ENCODE data around the gene ZNF101. TPM values are rescaled to one million over a fixed set of nuclear protein-coding genes. Genes with fewer than 3 reads are reported as not detected.
A peak's percentile ranks its signal among the peaks of the same experiment; 100 is the strongest.

ZNF101 gene
- total and polyA plus RNA-seq, 4 donors = 7.4 to 12.4 (median 10.4) TPM

DNA sequence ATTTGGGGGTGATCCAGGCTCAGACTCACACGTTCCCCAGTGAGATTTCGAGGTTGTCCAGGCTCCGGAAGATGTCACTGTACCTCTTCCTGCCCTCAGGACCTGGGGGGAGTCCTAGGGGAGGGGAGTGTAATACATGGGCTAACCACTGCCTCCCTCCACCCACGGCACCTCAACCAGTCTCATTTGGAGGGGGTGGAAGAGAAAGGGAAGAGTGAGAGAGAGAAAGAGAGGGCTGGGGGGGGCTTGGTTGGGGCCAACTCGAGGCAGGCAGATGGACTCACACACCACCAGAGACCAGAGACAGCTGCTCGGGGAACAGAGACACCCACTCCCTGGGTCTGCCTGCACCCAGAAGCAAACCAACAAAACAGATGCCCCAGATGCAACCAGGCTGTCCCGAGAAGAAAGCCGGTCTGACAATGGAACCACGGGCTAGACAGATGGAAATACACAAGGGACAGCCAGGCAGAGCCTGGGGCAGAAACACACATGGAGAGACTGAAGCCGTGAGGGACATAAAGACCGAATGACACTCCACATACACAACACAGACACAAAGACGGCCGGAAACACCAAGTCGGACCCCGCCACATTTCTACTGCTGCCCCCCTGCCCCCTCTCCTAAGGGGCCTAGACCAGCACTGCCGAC is 26.0 kb upstream of the ZNF101 start:
- peak overlapping the region in 1 of 2 donors; percentile 85 for H3K27ac ChIP-seq (ENCODE audit: low read depth in 1 of 2, low read length in 1 of 2)
- H3K4me3 ChIP-seq = peak overlapping the region; percentile 83
- no peaks in the 10 kb centered on the region for H3K27me3 ChIP-seq (ENCODE audit: control insufficient read depth in 3 of 3, insufficient read depth in 3 of 3, low read length in 2 of 3)
- ATAC-seq (ENCODE audit: insufficient read depth, low FRiP score) (peak; percentile 3), DNase-seq (peak in 1 of 3 donors; percentile 41)
- TF ChIP-seq, protein P1, sequence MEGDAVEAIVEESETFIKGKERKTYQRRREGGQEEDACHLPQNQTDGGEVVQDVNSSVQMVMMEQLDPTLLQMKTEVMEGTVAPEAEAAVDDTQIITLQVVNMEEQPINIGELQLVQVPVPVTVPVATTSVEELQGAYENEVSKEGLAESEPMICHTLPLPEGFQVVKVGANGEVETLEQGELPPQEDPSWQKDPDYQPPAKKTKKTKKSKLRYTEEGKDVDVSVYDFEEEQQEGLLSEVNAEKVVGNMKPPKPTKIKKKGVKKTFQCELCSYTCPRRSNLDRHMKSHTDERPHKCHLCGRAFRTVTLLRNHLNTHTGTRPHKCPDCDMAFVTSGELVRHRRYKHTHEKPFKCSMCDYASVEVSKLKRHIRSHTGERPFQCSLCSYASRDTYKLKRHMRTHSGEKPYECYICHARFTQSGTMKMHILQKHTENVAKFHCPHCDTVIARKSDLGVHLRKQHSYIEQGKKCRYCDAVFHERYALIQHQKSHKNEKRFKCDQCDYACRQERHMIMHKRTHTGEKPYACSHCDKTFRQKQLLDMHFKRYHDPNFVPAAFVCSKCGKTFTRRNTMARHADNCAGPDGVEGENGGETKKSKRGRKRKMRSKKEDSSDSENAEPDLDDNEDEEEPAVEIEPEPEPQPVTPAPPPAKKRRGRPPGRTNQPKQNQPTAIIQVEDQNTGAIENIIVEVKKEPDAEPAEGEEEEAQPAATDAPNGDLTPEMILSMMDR (IDR thresholded peaks at IDR 0.05; ENCODE audit: control extremely low read depth, extremely low read depth) = no peak
- H3K9ac ChIP-seq (ENCODE audit: insufficient read depth in 1 of 2, low read length in 2 of 2) = peak overlapping the region; percentile 49 to 62
- H3K36me3 ChIP-seq (ENCODE audit: control insufficient read depth in 4 of 4, insufficient read depth in 4 of 4, low read length in 4 of 4) = peaks cover 6 to 39% (median 16%) of the 10 kb centered on the region in 4 donors
- 11 to 21% methylated on average over 16 of the region's 16 CpGs for WGBS, 2 donors
- H3K9me3 ChIP-seq (ENCODE audit: control insufficient read depth in 4 of 4, insufficient read depth in 3 of 4, low read length in 3 of 4) = no peaks in the 10 kb centered on the region
- peaks cover 0 to 13% (median 0%) of the 10 kb centered on the region in 5 donors for H3K4me1 ChIP-seq (ENCODE audit: control insufficient read depth in 5 of 5, insufficient read depth in 5 of 5, low read length in 5 of 5)

DNA sequence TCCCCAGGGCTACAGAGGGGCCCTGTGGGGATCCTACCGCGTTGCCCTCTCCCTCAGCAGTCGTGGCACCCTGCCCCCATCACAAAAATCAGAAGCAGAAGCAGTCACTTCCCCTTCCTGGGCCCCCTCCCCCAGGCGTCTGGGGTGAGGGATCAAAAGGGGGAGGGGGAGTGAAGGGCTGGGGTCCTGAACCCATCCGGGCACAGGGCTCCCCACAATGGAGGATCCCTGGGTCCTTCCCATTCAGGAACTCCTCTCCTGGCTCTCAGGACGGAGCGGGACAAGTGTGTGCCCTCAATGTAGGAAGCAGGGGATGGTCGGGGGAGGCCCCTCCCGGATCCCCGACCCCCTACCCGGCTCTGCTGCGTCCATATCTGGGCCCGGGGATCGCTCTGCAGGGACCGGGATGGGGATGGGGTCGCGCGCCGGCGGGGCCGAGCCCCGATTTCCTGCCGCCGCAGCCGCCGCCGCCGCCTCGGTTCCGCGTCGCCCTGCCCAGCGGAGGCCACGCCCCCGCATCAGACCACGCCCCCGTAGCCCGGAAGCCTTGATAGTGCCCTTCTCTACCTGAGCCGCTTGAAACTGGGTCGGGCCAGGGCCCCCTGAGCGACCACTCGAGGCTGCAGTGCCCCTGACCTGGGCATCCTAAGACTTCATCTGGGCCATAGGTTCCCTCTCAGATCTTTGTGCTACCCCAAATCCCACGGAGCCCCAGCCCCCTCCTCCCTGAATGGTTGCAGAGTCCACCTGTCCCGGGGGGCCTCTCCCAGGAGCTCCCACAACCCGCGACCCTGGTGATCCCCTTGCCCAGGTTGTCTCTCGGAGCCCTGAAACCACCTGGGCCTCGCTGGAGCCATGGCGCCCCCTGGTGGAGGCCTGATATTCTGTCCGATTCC is 25.2 kb upstream of the ZNF101 start, which contains the start of gene GMIP:
GMIP (minus strand) TSS at position 500 of the 896 bp plus-strand sequence; CDS start at position 372, 128 bp downstream.
- H3K9me3 ChIP-seq (ENCODE audit: control insufficient read depth in 4 of 4, insufficient read depth in 3 of 4, low read length in 3 of 4) = no peaks in the 10 kb centered on the region
- H3K4me3 ChIP-seq = peak within 1 kb of the TSS; percentile 83
- H3K36me3 ChIP-seq (ENCODE audit: control insufficient read depth in 4 of 4, insufficient read depth in 4 of 4, low read length in 4 of 4) = peaks cover 6 to 33% (median 16%) of the 10 kb centered on the region in 4 donors
- peaks cover 0 to 13% (median 0%) of the 10 kb centered on the region in 5 donors for H3K4me1 ChIP-seq (ENCODE audit: control insufficient read depth in 5 of 5, insufficient read depth in 5 of 5, low read length in 5 of 5)
- peak; percentile 69 to 77 (median 76) for DNase-seq
- WGBS, 2 donors = 1% methylated on average over 39 to 50 of the region's 50 CpGs
- TF ChIP-seq, protein P1 (IDR thresholded peaks at IDR 0.05; ENCODE audit: control extremely low read depth, extremely low read depth) = peak; percentile 52
- H3K9ac ChIP-seq (ENCODE audit: insufficient read depth in 1 of 2, low read length in 2 of 2) = peak within 1 kb of the TSS; percentile 49 to 62
- no peaks in the 10 kb centered on the region for H3K27me3 ChIP-seq (ENCODE audit: control insufficient read depth in 3 of 3, insufficient read depth in 3 of 3, low read length in 2 of 3)
- ATAC-seq (ENCODE audit: insufficient read depth, low FRiP score) = peak; percentile 86
- peak within 1 kb of the TSS in 1 of 2 donors; percentile 85 for H3K27ac ChIP-seq (ENCODE audit: low read depth in 1 of 2, low read length in 1 of 2)

DNA sequence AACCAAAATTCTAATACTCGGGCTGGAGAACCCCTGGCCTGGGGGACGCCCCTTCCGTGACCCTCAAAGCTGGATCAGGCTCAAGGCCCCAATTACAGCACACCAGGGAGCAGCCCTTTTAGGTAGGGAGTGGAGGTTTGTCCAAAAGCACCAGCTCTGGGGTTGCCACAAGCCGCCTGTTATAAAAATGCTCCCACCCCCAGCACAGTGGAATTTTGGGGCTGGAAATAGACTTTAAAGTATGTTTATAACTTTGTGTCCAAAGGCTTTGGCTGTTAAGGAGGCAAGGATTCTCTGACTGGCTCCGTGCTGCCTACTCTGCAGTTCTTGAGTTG is 24.6 kb upstream of the ZNF101 start:
- WGBS, 2 donors = 28 to 30% methylated on average over 5 of the region's 5 CpGs
- Histone ChIP-seq H3K9me3 (ENCODE audit: control insufficient read depth in 4 of 4, insufficient read depth in 3 of 4, low read length in 3 of 4) (no peaks in the 10 kb centered on the region), H3K4me3 (no peak overlapping the region), H3K9ac (ENCODE audit: insufficient read depth in 1 of 2, low read length in 2 of 2) (no peak overlapping the region), H3K4me1 (ENCODE audit: control insufficient read depth in 5 of 5, insufficient read depth in 5 of 5, low read length in 5 of 5) (peaks cover 0 to 13% (median 0%) of the 10 kb centered on the region in 5 donors), H3K27me3 (ENCODE audit: control insufficient read depth in 3 of 3, insufficient read depth in 3 of 3, low read length in 2 of 3) (no peaks in the 10 kb centered on the region), H3K27ac (ENCODE audit: low read depth in 1 of 2, low read length in 1 of 2) (peak overlapping the region in 1 of 2 donors; percentile 71), H3K36me3 (ENCODE audit: control insufficient read depth in 4 of 4, insufficient read depth in 4 of 4, low read length in 4 of 4) (peaks cover 6 to 33% (median 17%) of the 10 kb centered on the region in 4 donors)
- ATAC-seq (ENCODE audit: insufficient read depth, low FRiP score) (no peak), DNase-seq (no peak)
- TF ChIP-seq, protein P1 (IDR thresholded peaks at IDR 0.05; ENCODE audit: control extremely low read depth, extremely low read depth) = no peak
